Fibroblast of peridontal ligament (primary cell): ENCODE data around the gene POP5.
A peak's percentile ranks its signal among the peaks of the same experiment; 100 is the strongest.
"Not testable (repeated sequence)": the region's sequence is repeated elsewhere in the genome, so short reads cannot be mapped to it uniquely, and the experiment has no call there.

ENCODE experiments used
- DNase-seq: peaks from one replicate; pipeline ENCODE4 v3.0.0-alpha.2; 2010; ENCODE audit errors: extremely low read depth

The POP5 gene

DNA sequence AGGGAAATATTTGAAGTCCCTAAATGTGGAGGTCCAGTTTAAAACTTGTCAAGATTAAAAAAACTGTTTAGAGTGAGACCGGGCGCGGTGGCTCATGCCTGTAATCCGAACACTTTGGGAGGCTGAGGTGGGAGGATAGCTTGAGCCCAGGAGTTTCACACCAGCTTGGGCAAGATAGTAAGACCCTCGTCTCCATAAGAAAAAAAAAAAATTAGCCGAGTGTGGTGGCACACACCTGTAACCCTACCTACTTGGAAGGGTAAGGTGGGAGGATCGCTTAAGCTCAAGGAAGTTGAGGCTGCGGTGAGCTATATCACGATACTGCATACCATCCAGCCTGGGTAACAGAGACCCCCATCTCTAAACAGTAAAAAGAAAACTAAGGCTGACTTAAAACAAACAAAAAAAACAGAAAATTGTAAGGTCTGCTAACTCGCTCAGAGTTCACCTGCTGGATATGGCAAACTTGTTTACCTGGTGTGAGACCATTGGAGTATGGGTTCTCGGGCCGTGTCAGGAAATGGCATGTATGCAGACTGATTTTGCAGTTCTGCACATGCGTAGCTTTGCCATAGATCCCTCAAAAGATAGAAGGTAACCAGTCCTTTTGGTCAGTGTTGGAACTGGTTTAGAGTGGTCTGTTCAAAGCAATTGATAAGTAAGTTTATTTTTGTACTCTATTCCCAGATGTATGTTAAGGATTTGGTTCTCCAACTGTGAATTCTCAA, 45.0 kb downstream of the POP5 start:
- DNase-seq: no peak

- DNase-seq: peak; percentile 85
Measured at GRCh38 chr12:120534703-120535655, 46.2 kb downstream of the POP5 start.

- DNase-seq: peak; percentile 93
Measured at GRCh38 chr12:120534203-120534702, 46.9 kb downstream of the POP5 start, which contains the start of gene RNF10. TSS of gene RNF10 (plus strand) at chr12:120534356. CDS start at chr12:120534812, 456 bp downstream.

DNA sequence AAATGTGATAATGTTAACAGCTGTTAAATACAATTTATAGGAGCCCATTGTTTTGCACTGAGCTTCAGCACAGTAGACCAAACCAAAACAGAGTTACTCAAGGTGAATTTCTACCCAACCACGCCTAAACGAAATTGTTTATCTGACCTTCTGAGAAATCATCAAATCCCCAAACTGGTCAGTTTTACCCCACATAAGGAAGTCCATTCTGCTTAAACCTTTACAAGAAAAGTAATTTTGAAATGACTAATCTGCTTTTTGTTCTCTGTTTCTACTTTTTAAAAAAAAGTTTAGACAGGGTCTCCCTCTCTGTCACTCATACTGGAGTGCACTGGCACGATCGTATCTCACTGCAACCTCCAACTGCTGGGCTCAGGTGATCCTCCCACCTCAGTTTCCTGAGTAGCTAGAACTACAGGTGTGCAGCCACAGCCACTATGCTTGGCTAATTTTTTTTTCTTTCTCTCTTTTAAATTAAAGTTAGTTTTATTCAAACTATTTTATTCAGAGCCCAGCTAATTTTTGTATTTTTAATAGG, 48.4 kb downstream of the POP5 start:
- DNase-seq: no peak

GRCh38 chr12:120530418-120530761, 50.8 kb downstream of the POP5 start:
- not testable (repeated sequence) for DNase-seq

DNA sequence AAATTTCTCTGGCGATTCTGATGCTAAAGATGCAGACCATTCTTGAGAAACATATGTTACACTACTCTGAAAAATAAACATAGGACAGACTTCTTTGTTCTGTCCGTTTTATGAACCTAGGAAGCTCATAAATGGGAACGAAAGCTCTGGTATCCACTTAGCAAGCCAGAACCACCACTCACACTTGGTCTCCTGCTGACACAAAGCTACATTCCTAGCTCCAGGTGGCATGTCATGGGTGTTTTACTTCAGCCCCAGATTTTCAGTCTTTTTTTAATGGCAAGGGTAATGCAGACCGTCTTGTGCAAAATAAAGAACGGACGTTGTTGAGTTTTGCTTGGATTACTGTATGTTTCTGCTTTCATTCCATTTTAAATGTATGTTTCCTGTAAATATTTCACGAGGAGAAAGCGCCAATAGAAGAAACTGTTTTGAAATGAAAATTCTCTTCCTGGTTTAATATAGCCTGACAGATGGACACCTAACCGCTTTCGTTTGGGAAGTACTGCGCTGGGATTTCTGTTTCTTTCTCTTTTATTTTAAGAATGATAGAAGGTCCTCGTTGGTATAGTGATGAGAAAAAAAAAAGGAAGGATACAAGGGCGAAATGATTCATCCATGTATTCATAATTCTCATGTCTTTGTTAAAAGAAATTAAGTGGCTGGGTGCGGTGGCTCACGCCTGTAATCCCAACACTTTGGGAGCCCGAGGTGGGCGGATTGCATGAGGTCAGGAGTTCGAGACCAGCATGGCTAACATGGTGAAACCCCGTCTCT, 51.4 kb downstream of the POP5 start:
- DNase-seq: peak; percentile 46

GRCh38 chr12:120528861-120529525, 52.2 kb downstream of the POP5 start, which contains the start of gene COQ5:
TSS of gene COQ5 (minus strand) at chr12:120529158. CDS start at chr12:120529141, 17 bp downstream.
- peak; percentile 84 for DNase-seq
